ENCODE measurements around the gene APBB2.

GRCh38 chr4:41067369-41067768 is 147.0 kb downstream of the APBB2 start:
- no peak for TF ChIP-seq CTCF (IDR thresholded peaks at IDR 0.05; ENCODE audit: low read depth, low read length, missing input control)
- TF ChIP-seq, protein P1, sequence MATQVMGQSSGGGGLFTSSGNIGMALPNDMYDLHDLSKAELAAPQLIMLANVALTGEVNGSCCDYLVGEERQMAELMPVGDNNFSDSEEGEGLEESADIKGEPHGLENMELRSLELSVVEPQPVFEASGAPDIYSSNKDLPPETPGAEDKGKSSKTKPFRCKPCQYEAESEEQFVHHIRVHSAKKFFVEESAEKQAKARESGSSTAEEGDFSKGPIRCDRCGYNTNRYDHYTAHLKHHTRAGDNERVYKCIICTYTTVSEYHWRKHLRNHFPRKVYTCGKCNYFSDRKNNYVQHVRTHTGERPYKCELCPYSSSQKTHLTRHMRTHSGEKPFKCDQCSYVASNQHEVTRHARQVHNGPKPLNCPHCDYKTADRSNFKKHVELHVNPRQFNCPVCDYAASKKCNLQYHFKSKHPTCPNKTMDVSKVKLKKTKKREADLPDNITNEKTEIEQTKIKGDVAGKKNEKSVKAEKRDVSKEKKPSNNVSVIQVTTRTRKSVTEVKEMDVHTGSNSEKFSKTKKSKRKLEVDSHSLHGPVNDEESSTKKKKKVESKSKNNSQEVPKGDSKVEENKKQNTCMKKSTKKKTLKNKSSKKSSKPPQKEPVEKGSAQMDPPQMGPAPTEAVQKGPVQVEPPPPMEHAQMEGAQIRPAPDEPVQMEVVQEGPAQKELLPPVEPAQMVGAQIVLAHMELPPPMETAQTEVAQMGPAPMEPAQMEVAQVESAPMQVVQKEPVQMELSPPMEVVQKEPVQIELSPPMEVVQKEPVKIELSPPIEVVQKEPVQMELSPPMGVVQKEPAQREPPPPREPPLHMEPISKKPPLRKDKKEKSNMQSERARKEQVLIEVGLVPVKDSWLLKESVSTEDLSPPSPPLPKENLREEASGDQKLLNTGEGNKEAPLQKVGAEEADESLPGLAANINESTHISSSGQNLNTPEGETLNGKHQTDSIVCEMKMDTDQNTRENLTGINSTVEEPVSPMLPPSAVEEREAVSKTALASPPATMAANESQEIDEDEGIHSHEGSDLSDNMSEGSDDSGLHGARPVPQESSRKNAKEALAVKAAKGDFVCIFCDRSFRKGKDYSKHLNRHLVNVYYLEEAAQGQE (IDR thresholded peaks at IDR 0.05) = no peak
- no peak for TF ChIP-seq EGR1 (IDR thresholded peaks at IDR 0.05; ENCODE audit: low read depth in 2 of 2)
- no peak for TF ChIP-seq SP1 (IDR thresholded peaks at IDR 0.05)
- TF ChIP-seq YY1 (IDR thresholded peaks at IDR 0.05) = no peak
- TF ChIP-seq, protein P2, sequence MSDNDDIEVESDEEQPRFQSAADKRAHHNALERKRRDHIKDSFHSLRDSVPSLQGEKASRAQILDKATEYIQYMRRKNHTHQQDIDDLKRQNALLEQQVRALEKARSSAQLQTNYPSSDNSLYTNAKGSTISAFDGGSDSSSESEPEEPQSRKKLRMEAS (IDR thresholded peaks at IDR 0.05) = no peak
- TF ChIP-seq TAF1 (conservative IDR thresholded peaks at IDR 0.05) = no peak
- no peak for TF ChIP-seq ZBTB33 (IDR thresholded peaks at IDR 0.05)
- TF ChIP-seq RAD21 (IDR thresholded peaks at IDR 0.05) = no peak
- TF ChIP-seq, protein P3, sequence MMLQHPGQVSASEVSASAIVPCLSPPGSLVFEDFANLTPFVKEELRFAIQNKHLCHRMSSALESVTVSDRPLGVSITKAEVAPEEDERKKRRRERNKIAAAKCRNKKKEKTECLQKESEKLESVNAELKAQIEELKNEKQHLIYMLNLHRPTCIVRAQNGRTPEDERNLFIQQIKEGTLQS (IDR thresholded peaks at IDR 0.05) = no peak
- TF ChIP-seq GABPA (IDR thresholded peaks at IDR 0.05 in 1 of 2, conservative IDR thresholded peaks at IDR 0.05 in 1 of 2) = no peak
- no peak for TF ChIP-seq HNF4G (IDR thresholded peaks at IDR 0.05)

All from liver (tissue), 3 donors.